HepG2 (cell line): ENCODE results near the gene NNAT. TPM values are rescaled to one million over a fixed set of nuclear protein-coding genes. Genes with fewer than 3 reads are reported as not detected.

ENCODE experiments used
- ATAC-seq: fragments of 200-7000 bp; cut with Tn5 transposase; 3 replicates; pipeline ENCODE4 v1.9.1; 2020; ENCODE audit warnings: mild to moderate bottlenecking, moderate library complexity
- BruUV-seq: library from RNA; stranded (reverse); fragments of 400-500 nt; replicated peaks from 2 replicates; lab custom pipeline; 2021; lab: Mats Ljungman, UMichigan
- CTCF ChIA-PET: fragments of 300-600 bp; formaldehyde crosslinking; extraction: SDS; loops from one replicate; lab custom pipeline; 2021; ENCODE audit warnings: low total read pairs, inconsistent platforms, low intra/inter-chr PET ratio; lab: Yijun Ruan, JAX
- POLR2A ChIA-PET: fragments of 350-600 bp; sonication (Branson Sonifier 250); formaldehyde crosslinking; loops from one replicate; lab custom pipeline; 2020; ENCODE audit warnings: antibody characterized with exemption, inconsistent platforms; lab: Yijun Ruan, JAX
- DNase-seq: peaks from one replicate; pipeline ENCODE4 v3.0.0-alpha.2; 2015; ENCODE audit warnings: low spot score
- FAIRE-seq: peaks from 3 replicates; lab custom pipeline; 2011; peaks lifted over from hg19 to GRCh38; lab: Jason Lieb, UNC
- H2AFZ ChIP-seq: one replicate; pipeline ENCODE4 v1.6.1; 2011; ENCODE audit warnings: low read length, inconsistent platforms
- H3K27ac ChIP-seq: fragments of 300-600 bp; 3 replicates; pipeline ENCODE4 v1.8.0; 2011; ENCODE audit warnings: mixed run types, mild to moderate bottlenecking, mixed read lengths, low read length, inconsistent platforms; ENCODE audit not compliant: insufficient read depth; ENCODE audit errors: extremely low read length
- H3K27me3 ChIP-seq, 2 experiments: fragments of 200-600 bp in 1 of 2; 2 replicates in 1 of 2; 3 replicates in 1 of 2; pipeline versions ENCODE4 v1.6.0 to v1.8.0; 2011; ENCODE audit warnings: low read length in 2 of 2, mild to moderate bottlenecking in 2 of 2, moderate library complexity in 2 of 2, inconsistent platforms in 1 of 2; ENCODE audit not compliant: insufficient read depth in 2 of 2, control insufficient read depth in 1 of 2
- H3K36me3 ChIP-seq, 2 experiments: fragments of 200-600 bp in 1 of 2; replicated peaks in 1 of 2; 2 replicates in 1 of 2; 3 replicates in 1 of 2; pipeline versions ENCODE4 v1.5.1 to v1.8.0; 2011; ENCODE audit warnings: low read length in 2 of 2, inconsistent platforms in 1 of 2; ENCODE audit not compliant: insufficient read depth in 2 of 2, control insufficient read depth in 1 of 2
- H3K4me1 ChIP-seq: 2 replicates; pipeline ENCODE4 v1.5.1; 2012; ENCODE audit warnings: low read length, inconsistent platforms; ENCODE audit not compliant: insufficient read depth
- H3K4me2 ChIP-seq: 2 replicates; pipeline ENCODE4 v1.6.0; 2011; ENCODE audit warnings: low read depth, low read length, inconsistent platforms
- H3K4me3 ChIP-seq, 3 experiments: fragments of 200-600 bp in 1 of 3; sonication (generic), shearing (Covaris generic) in 1 of 3; replicated peaks in 1 of 3; 2 replicates each; pipeline ENCODE4 v1.5.1; 2011 to 2016; ENCODE audit warnings: low read length in 3 of 3, inconsistent platforms in 2 of 3, low read depth in 2 of 3, mild to moderate bottlenecking in 2 of 3, control low read depth in 1 of 3, mixed read lengths in 1 of 3; ENCODE audit not compliant: insufficient read depth in 1 of 3
- H3K79me2 ChIP-seq: one replicate; pipeline ENCODE4 v1.6.1; 2011; ENCODE audit warnings: low read length, inconsistent platforms; ENCODE audit not compliant: insufficient read depth
- H3K9ac ChIP-seq: 2 replicates; pipeline ENCODE4 v1.6.0; 2011; ENCODE audit warnings: mild to moderate bottlenecking, low read depth, low read length, inconsistent platforms; ENCODE audit not compliant: insufficient read depth
- H3K9me3 ChIP-seq: 2 replicates; pipeline ENCODE4 v1.5.1; 2012; ENCODE audit warnings: mild to moderate bottlenecking, low read length
- H4K20me1 ChIP-seq: 2 replicates; pipeline ENCODE4 v1.6.0; 2011; ENCODE audit warnings: inconsistent platforms, mild to moderate bottlenecking, low read length, moderate library complexity; ENCODE audit not compliant: insufficient read depth
- POLR2AphosphoS2 ChIP-seq: IDR thresholded peaks from 2 replicates; pipeline ENCODE4 v1.6.1; 2011; ENCODE audit warnings: low read depth, low read length, improper control_type of control experiment
- RBM22 ChIP-seq: fragments of 200-400 bp; formaldehyde crosslinking; optimal IDR thresholded peaks from 2 replicates; pipeline ENCODE3; 2017; ENCODE audit warnings: mild to moderate bottlenecking, low read length, moderate library complexity
- ZNF263 ChIP-seq: sonication (generic); formaldehyde crosslinking; IDR thresholded peaks from 2 replicates; pipeline ENCODE4 v1.4.0; 2020; ENCODE audit warnings: missing genetic modification reagents
- ZNF335 ChIP-seq: sonication (generic); formaldehyde crosslinking; IDR thresholded peaks from 2 replicates; pipeline ENCODE4 v1.4.0; 2020; ENCODE audit warnings: missing genetic modification reagents
- ZNF552 ChIP-seq: sonication (generic); formaldehyde crosslinking; IDR thresholded peaks from 2 replicates; pipeline ENCODE4 v1.9.0; 2022; ENCODE audit warnings: missing genetic modification reagents, mild to moderate bottlenecking, borderline replicate concordance
- ZNF614 ChIP-seq: IDR thresholded peaks from 2 replicates; pipeline ENCODE4 v1.6.1; 2018; ENCODE audit warnings: missing biosample characterization, missing genetic modification reagents, inconsistent platforms, borderline replicate concordance
- WGBS: methylation state at CpG from one replicate; pipeline ENCODE4 v1.1.6; 2017; ENCODE audit warnings: low lambda C conversion rate; 5-methylcytosine and 5-hydroxymethylcytosine counted together
- in situ Hi-C: cut with HindIII; loops from 2 replicates; pipeline ENCODE4 v1.10.0; 2017; ENCODE audit warnings: low pct_unique_long_range_greater_than_20kb; ENCODE audit not compliant: extremely low pct_ligation_motif_present
- intact Hi-C: fragments of 100-400 bp; cut with micrococcal nuclease; formaldehyde crosslinking; loops from one replicate; pipeline ENCODE4 v1.10.0; 2022; ENCODE audit not compliant: unreplicated experiment
- polyA plus RNA-seq, 8 experiments: library from polyadenylated mRNA; depleted of rRNA in 3 of 8; stranded (reverse) in 7 of 8; unstranded in 1 of 8; fragments of >200 nt; fragmentation: Illumina TruSeq in 4 of 8; extraction: Trizol in 4 of 8; gene quantifications; 2 replicates each; pipeline versions ENCODE4 v1.2.1 to v1.2.3, GENCODE V29; 2011 to 2016; ENCODE audit warnings: low read depth in 4 of 8, missing spikeins in 1 of 8, mixed read lengths in 1 of 8; ENCODE audit not compliant: insufficient read depth in 1 of 8
- total RNA-seq, 5 experiments: library from RNA; depleted of rRNA; stranded (reverse); fragments of >200 nt; fragmentation: Illumina TruSeq; extraction: Trizol; gene quantifications; 2 replicates each; pipeline ENCODE4 v1.2.3, GENCODE V29; 2016; ENCODE audit warnings: low read depth in 1 of 5
- TF ChIP-seq, protein P1 (sequence below): sonication (generic); formaldehyde crosslinking; IDR thresholded peaks from one replicate; pipeline ENCODE4 v1.5.1; 2020; ENCODE audit warnings: mild to moderate bottlenecking, missing genetic modification reagents; ENCODE audit errors: not compliant biosample characterization
- TF ChIP-seq, protein P2 (sequence below): sonication (generic); formaldehyde crosslinking; IDR thresholded peaks from 2 replicates; pipeline ENCODE4 v1.8.1; 2023; ENCODE audit warnings: mild to moderate bottlenecking, missing genetic modification reagents, borderline replicate concordance

NNAT gene
- total and polyA plus RNA-seq, 2 of the 13 experiments (the other 11 are each of a cell fraction or from before 2014, with no cell fraction given): not detected

DNA sequence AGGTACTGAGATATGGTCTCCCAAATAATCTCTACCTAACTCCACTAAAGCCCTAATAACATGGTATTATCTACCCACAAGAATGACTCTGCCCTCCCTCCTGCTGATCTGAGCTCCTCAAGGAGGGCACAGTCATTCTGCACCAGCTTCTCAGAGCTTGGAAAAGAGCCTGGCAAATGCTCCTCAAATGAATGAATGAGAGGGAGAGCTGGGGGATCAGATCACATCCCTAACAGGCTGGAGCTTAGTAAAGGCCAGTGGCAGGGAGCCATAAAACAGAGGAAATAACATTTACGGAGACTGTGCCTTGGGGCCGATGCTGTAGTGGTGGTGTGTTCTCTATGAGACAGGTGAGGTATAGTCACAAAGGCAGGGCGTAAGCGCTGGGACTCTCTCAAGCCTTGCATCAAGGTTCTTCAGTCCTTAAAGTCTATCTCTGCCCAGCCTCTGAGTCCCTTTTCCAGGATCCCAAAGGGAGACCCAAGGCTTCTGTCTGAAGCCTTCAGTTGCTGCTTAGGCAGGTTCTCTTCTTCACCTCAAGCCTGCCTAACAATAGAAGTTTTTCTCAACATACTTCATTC lies 7.2 kb upstream of the NNAT start:
- intact Hi-C loops: no loop called here
- Histone ChIP-seq H3K36me3 (peaks cover 18 to 60% of the 10 kb centered on the region in 2 experiments), H3K27ac (no peak overlapping the region), H3K4me1 (peaks cover 22% of the 10 kb centered on the region), H3K9me3 (no peaks in the 10 kb centered on the region), H3K4me2 (no peak overlapping the region), H3K4me3 (no peak overlapping the region), H3K27me3 (no peaks in the 10 kb centered on the region), H2AFZ (no peak overlapping the region), H3K79me2 (peaks cover 20% of the 10 kb centered on the region), H4K20me1 (no peaks in the 10 kb centered on the region; the same call in 1 of the 2 replicates), H3K9ac (no peak overlapping the region)
- ChIA-PET POLR2A (interaction anchor here (0.6 to 1.0 kb wide), 2 partner anchors 13 to 186 kb away, joined by 3 to 4 read pairs; partner anchors contain the start of gene BLCAP), CTCF (no interaction called here)
- no peak for ATAC-seq
- TF ChIP-seq ZNF263 (CRISPR knock-in tag): no peak
- peak; percentile 59 for TF ChIP-seq RBM22
- no peak for TF ChIP-seq ZNF552 (CRISPR knock-in tag)
- WGBS: 99% methylated on average over 4 of the region's 4 CpGs
- no peak for DNase-seq
- BruUV-seq: no TSS peak
- FAIRE-seq: no peak
- in situ Hi-C loops: no loop called here

DNA sequence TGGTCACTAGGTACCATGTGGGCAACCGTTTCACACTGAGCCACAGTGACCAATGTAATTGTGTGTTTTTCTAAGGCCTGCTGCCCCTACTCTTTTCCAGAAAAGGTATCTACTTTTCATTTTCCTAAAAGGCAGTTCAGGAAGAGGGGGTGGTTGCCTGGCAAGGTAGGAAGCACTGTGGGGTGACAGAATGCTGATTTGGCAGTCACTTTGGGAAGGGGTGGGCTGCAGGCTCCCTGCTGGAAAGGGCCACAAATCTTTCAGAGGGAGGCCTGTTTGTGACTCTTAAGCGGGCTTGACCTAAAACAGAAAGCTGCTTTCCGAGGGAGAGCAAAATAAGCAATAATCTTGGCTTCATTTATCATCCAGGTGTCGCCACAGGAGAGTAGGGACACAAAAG lies 5.2 kb upstream of the NNAT start:
- Histone ChIP-seq H3K4me2 (no peak overlapping the region), H4K20me1 (peaks cover 18% of the 10 kb centered on the region), H3K4me1 (peaks cover 38% of the 10 kb centered on the region), H3K36me3 (peaks cover 19 to 61% of the 10 kb centered on the region in 2 experiments), H3K9ac (no peak overlapping the region), H3K9me3 (no peaks in the 10 kb centered on the region), H2AFZ (no peak overlapping the region), H3K27ac (no peak overlapping the region), H3K79me2 (peaks cover 36% of the 10 kb centered on the region), H3K4me3 (no peak overlapping the region), H3K27me3 (no peaks in the 10 kb centered on the region)
- no TSS peak for BruUV-seq
- DNase-seq (no peak), ATAC-seq (no peak), FAIRE-seq (no peak)
- POLR2A ChIA-PET: no interaction called here
- intact Hi-C loops: no loop called here
- CTCF ChIA-PET: no interaction called here
- in situ Hi-C loops: no loop called here
- 96% methylated on average over 4 of the region's 4 CpGs for whole genome bisulfite sequencing
- TF ChIP-seq ZNF614 (CRISPR knock-in tag) (no peak), ZNF335 (CRISPR knock-in tag) (no peak), POLR2AphosphoS2 (peak; percentile 66; the same call in 1 of the 2 replicates)
- TF ChIP-seq, protein P1, sequence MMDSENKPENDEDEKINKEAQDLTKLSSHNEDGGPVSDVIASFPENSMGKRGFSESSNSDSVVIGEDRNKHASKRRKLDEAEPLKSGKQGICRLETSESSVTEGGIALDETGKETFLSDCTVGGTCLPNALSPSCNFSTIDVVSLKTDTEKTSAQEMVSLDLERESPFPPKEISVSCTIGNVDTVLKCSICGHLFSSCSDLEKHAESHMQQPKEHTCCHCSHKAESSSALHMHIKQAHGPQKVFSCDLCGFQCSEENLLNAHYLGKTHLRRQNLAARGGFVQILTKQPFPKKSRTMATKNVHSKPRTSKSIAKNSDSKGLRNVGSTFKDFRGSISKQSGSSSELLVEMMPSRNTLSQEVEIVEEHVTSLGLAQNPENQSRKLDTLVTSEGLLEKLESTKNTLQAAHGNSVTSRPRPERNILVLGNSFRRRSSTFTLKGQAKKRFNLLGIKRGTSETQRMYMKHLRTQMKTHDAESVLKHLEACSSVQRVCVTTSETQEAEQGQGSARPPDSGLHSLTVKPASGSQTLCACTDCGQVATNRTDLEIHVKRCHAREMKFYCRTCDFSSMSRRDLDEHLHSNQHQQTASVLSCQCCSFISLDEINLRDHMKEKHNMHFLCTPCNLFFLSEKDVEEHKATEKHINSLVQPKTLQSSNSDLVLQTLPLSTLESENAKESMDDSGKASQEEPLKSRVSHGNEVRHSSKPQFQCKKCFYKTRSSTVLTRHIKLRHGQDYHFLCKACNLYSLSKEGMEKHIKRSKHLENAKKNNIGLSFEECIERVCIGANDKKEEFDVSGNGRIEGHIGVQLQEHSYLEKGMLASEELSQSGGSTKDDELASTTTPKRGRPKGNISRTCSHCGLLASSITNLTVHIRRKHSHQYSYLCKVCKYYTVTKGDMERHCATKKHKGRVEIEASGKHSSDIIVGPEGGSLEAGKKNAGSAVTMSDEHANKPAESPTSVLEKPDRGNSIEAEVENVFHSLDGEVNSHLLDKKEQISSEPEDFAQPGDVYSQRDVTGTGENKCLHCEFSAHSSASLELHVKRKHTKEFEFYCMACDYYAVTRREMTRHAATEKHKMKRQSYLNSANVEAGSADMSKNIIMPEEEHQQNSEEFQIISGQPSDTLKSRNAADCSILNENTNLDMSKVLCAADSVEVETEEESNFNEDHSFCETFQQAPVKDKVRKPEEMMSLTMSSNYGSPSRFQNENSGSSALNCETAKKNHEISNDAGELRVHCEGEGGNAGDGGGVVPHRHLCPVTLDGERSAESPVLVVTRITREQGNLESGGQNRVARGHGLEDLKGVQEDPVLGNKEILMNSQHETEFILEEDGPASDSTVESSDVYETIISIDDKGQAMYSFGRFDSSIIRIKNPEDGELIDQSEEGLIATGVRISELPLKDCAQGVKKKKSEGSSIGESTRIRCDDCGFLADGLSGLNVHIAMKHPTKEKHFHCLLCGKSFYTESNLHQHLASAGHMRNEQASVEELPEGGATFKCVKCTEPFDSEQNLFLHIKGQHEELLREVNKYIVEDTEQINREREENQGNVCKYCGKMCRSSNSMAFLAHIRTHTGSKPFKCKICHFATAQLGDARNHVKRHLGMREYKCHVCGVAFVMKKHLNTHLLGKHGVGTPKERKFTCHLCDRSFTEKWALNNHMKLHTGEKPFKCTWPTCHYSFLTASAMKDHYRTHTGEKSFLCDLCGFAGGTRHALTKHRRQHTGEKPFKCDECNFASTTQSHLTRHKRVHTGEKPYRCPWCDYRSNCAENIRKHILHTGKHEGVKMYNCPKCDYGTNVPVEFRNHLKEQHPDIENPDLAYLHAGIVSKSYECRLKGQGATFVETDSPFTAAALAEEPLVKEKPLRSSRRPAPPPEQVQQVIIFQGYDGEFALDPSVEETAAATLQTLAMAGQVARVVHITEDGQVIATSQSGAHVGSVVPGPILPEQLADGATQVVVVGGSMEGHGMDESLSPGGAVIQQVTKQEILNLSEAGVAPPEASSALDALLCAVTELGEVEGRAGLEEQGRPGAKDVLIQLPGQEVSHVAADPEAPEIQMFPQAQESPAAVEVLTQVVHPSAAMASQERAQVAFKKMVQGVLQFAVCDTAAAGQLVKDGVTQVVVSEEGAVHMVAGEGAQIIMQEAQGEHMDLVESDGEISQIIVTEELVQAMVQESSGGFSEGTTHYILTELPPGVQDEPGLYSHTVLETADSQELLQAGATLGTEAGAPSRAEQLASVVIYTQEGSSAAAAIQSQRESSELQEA: no peak
- TF ChIP-seq, protein P2, sequence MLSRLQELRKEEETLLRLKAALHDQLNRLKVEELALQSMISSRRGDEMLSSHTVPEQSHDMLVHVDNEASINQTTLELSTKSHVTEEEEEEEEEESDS: no peak
